HepG2 (cell line): ENCODE measurements around the gene LMCD1. TPM values are rescaled to one million over a fixed set of nuclear protein-coding genes. Genes with fewer than 3 reads are reported as not detected.
A peak's percentile ranks its signal among the peaks of the same experiment; 100 is the strongest.

Experiments
- ETV6 ChIP-seq: sonication (generic); formaldehyde crosslinking; conservative IDR thresholded peaks from 2 replicates; pipeline ENCODE4 v1.4.0; 2020; ENCODE audit warnings: missing genetic modification reagents
- FLYWCH1 ChIP-seq: sonication (generic); formaldehyde crosslinking; IDR thresholded peaks from 2 replicates; pipeline ENCODE4 v1.8.1; 2023; ENCODE audit warnings: mild to moderate bottlenecking, missing genetic modification reagents
- FOXK1 ChIP-seq: sonication (generic); formaldehyde crosslinking; IDR thresholded peaks from 2 replicates; pipeline ENCODE4 v1.4.0; 2020; ENCODE audit warnings: low read depth, missing genetic modification reagents, borderline replicate concordance
- HDAC1 ChIP-seq: sonication (generic); formaldehyde crosslinking; IDR thresholded peaks from 2 replicates; pipeline ENCODE4 v1.5.1; 2020; ENCODE audit warnings: mild to moderate bottlenecking, missing genetic modification reagents
- HOXD1 ChIP-seq: sonication (generic); formaldehyde crosslinking; IDR thresholded peaks from 2 replicates; pipeline ENCODE4 v1.5.0; 2020; ENCODE audit warnings: missing genetic modification reagents
- KAT7 ChIP-seq: IDR thresholded peaks from 2 replicates; pipeline ENCODE4 v1.6.1; 2018; ENCODE audit warnings: borderline replicate concordance, missing compliant biosample characterization
- KAT8 ChIP-seq: IDR thresholded peaks from 2 replicates; pipeline ENCODE4 v1.6.1; 2016; ENCODE audit warnings: missing genetic modification reagents, missing compliant biosample characterization
- NRL ChIP-seq: sonication (generic); formaldehyde crosslinking; IDR thresholded peaks from 2 replicates; pipeline ENCODE4 v1.5.0; 2020; ENCODE audit warnings: missing genetic modification reagents, mild to moderate bottlenecking, moderate library complexity, borderline replicate concordance
- PHB2 ChIP-seq: fragments of 450-650 bp; IDR thresholded peaks from 2 replicates; pipeline ENCODE4 v1.6.1; 2018; ENCODE audit not compliant: partially characterized antibody
- RBM22 ChIP-seq: fragments of 200-400 bp; formaldehyde crosslinking; optimal IDR thresholded peaks from 2 replicates; pipeline ENCODE3; 2017; ENCODE audit warnings: mild to moderate bottlenecking, low read length, moderate library complexity
- SNAI1 ChIP-seq: sonication (generic); formaldehyde crosslinking; IDR thresholded peaks from 2 replicates; pipeline ENCODE4 v1.5.0; 2020; ENCODE audit warnings: mild to moderate bottlenecking, missing genetic modification reagents, borderline replicate concordance
- STAT5B ChIP-seq: sonication (generic); formaldehyde crosslinking; IDR thresholded peaks from 2 replicates; pipeline ENCODE4 v1.4.0; 2020; ENCODE audit warnings: missing genetic modification reagents
- TIGD3 ChIP-seq: sonication (generic); formaldehyde crosslinking; IDR thresholded peaks from 2 replicates; pipeline ENCODE4 v1.5.1; 2020; ENCODE audit warnings: mild to moderate bottlenecking, missing genetic modification reagents, borderline replicate concordance
- ZFYVE20 ChIP-seq: sonication (generic); formaldehyde crosslinking; IDR thresholded peaks from 2 replicates; pipeline ENCODE4 v1.8.0; 2023; ENCODE audit warnings: low read depth, mild to moderate bottlenecking, moderate library complexity, missing genetic modification reagents, borderline replicate concordance
- ZNF333 ChIP-seq: sonication (generic); formaldehyde crosslinking; IDR thresholded peaks from 2 replicates; pipeline ENCODE4 v1.4.0; 2020; ENCODE audit warnings: mild to moderate bottlenecking, missing genetic modification reagents, borderline replicate concordance
- ZNF350 ChIP-seq: sonication (generic); formaldehyde crosslinking; IDR thresholded peaks from 2 replicates; pipeline ENCODE4 v1.4.0; 2020; ENCODE audit warnings: mild to moderate bottlenecking, low read depth, missing genetic modification reagents, borderline replicate concordance
- ZNF530 ChIP-seq: sonication (generic); formaldehyde crosslinking; IDR thresholded peaks from 2 replicates; pipeline ENCODE4 v1.5.0; 2020; ENCODE audit warnings: low read depth, mild to moderate bottlenecking, missing genetic modification reagents
- ZNF589 ChIP-seq: sonication (generic); formaldehyde crosslinking; conservative IDR thresholded peaks from 2 replicates; pipeline ENCODE4 v1.8.0; 2022; ENCODE audit warnings: mild to moderate bottlenecking, moderate library complexity, missing genetic modification reagents
- ZNF772 ChIP-seq: sonication (generic); formaldehyde crosslinking; IDR thresholded peaks from 2 replicates; pipeline ENCODE4 v1.5.0; 2020; ENCODE audit warnings: mild to moderate bottlenecking, missing genetic modification reagents
- ZNF788 ChIP-seq: sonication (generic); formaldehyde crosslinking; IDR thresholded peaks from 2 replicates; pipeline ENCODE4 v1.5.0; 2020; ENCODE audit warnings: mild to moderate bottlenecking, missing genetic modification reagents, borderline replicate concordance
- polyA plus RNA-seq, 8 experiments: library from polyadenylated mRNA; depleted of rRNA in 3 of 8; stranded (reverse) in 7 of 8; unstranded in 1 of 8; fragments of >200 nt; fragmentation: Illumina TruSeq in 4 of 8; extraction: Trizol in 4 of 8; gene quantifications; 2 replicates each; pipeline versions ENCODE4 v1.2.1 to v1.2.3, GENCODE V29; 2011 to 2016; ENCODE audit warnings: low read depth in 4 of 8, missing spikeins in 1 of 8, mixed read lengths in 1 of 8; ENCODE audit not compliant: insufficient read depth in 1 of 8
- total RNA-seq, 5 experiments: library from RNA; depleted of rRNA; stranded (reverse); fragments of >200 nt; fragmentation: Illumina TruSeq; extraction: Trizol; gene quantifications; 2 replicates each; pipeline ENCODE4 v1.2.3, GENCODE V29; 2016; ENCODE audit warnings: low read depth in 1 of 5
- TF ChIP-seq, protein P1 (sequence below): sonication (generic); formaldehyde crosslinking; IDR thresholded peaks from 2 replicates; pipeline ENCODE4 v1.8.1; 2022; ENCODE audit warnings: mild to moderate bottlenecking, missing genetic modification reagents
- TF ChIP-seq, protein P2 (sequence below): sonication (generic); formaldehyde crosslinking; conservative IDR thresholded peaks from 2 replicates; pipeline ENCODE4 v1.4.0; 2020; ENCODE audit warnings: missing genetic modification reagents
- TF ChIP-seq, protein P3 (sequence below): sonication (generic); formaldehyde crosslinking; conservative IDR thresholded peaks from 2 replicates; pipeline ENCODE4 v1.8.1; 2023; ENCODE audit warnings: missing genetic modification reagents
- TF ChIP-seq, protein P4 (sequence below): IDR thresholded peaks from 2 replicates; pipeline ENCODE4 v1.6.1; 2016; ENCODE audit warnings: mild to moderate bottlenecking, missing biosample characterization, missing genetic modification reagents

Gene LMCD1
- total and polyA plus RNA-seq, 2 of the 13 experiments (the other 11 are each of a cell fraction or from before 2014, with no cell fraction given), result 6.2 to 7.1 TPM

DNA sequence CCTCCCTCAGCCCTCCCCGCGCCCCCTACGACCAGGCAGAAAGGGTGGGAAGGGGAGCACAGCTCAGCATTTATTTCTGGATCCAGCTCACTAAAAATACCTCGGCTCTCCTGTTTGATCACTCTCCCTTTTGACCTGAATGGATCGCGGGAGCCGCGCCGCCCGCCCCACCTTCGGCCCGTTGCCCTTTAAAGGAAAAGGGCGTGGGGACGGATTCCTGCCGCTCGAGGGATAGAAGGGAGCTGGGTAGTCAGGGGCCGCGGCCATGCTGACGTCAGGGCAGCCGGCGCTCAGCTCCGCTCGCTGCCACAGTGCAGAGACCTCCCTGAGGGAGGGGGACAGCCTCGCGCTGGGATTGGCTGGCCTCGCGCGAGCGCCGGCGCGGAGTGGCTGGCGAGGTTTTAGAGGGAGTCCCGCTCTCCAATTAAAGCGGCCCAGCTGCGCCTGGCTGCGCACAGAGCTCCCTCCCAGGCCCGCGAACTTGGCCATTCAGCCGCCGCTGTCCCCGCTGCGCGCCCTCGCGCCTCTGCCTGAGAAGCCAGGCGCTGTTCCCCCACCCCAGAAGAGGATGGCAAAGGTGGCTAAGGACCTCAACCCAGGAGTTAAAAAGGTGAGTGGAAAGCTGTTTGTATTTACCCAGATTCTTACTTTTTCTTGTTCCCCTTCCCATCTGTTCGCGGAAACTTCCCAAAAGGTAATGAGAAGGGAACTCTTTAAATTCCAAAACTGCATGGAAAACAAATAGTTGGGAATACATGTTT lies at the start of gene LMCD1 (continued):
- TF ChIP-seq TIGD3 (CRISPR knock-in tag) (0 out of 2 replicates have a peak, but pooled peaks have one; percentile 51), KAT8 (CRISPR knock-in tag) (peak; percentile 78), SNAI1 (CRISPR knock-in tag) (peak; percentile 95), ZNF589 (CRISPR knock-in tag) (0 out of 2 replicates have a peak, but pooled peaks have one; percentile 49), ZNF333 (CRISPR knock-in tag) (peak; percentile 95), RBM22 (no peak), ZNF788 (CRISPR knock-in tag) (peak; percentile 13; the same call in 1 of the 2 replicates), ETV6 (CRISPR knock-in tag) (no peak), STAT5B (CRISPR knock-in tag) (no peak), ZFYVE20 (CRISPR knock-in tag) (no peak), FLYWCH1 (CRISPR knock-in tag) (peak; percentile 98; the same call in 1 of the 2 replicates), FOXK1 (peak; percentile 25; the same call in 1 of the 2 replicates), NRL (CRISPR knock-in tag) (peak; percentile 96), PHB2 (no peak), HOXD1 (CRISPR knock-in tag) (peak; percentile 82), ZNF350 (CRISPR knock-in tag) (peak; percentile 75; the same call in 1 of the 2 replicates), KAT7 (CRISPR knock-in tag) (no peak), ZNF530 (no peak), ZNF772 (CRISPR knock-in tag) (peak; percentile 88), HDAC1 (CRISPR knock-in tag) (peak; percentile 16; the same call in 1 of the 2 replicates)
- TF ChIP-seq, protein P1, sequence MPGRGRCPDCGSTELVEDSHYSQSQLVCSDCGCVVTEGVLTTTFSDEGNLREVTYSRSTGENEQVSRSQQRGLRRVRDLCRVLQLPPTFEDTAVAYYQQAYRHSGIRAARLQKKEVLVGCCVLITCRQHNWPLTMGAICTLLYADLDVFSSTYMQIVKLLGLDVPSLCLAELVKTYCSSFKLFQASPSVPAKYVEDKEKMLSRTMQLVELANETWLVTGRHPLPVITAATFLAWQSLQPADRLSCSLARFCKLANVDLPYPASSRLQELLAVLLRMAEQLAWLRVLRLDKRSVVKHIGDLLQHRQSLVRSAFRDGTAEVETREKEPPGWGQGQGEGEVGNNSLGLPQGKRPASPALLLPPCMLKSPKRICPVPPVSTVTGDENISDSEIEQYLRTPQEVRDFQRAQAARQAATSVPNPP (CRISPR knock-in tag), result peak; percentile 97
- TF ChIP-seq, protein P2, sequence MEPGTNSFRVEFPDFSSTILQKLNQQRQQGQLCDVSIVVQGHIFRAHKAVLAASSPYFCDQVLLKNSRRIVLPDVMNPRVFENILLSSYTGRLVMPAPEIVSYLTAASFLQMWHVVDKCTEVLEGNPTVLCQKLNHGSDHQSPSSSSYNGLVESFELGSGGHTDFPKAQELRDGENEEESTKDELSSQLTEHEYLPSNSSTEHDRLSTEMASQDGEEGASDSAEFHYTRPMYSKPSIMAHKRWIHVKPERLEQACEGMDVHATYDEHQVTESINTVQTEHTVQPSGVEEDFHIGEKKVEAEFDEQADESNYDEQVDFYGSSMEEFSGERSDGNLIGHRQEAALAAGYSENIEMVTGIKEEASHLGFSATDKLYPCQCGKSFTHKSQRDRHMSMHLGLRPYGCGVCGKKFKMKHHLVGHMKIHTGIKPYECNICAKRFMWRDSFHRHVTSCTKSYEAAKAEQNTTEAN (CRISPR knock-in tag), result peak; percentile 94
- TF ChIP-seq, protein P3, sequence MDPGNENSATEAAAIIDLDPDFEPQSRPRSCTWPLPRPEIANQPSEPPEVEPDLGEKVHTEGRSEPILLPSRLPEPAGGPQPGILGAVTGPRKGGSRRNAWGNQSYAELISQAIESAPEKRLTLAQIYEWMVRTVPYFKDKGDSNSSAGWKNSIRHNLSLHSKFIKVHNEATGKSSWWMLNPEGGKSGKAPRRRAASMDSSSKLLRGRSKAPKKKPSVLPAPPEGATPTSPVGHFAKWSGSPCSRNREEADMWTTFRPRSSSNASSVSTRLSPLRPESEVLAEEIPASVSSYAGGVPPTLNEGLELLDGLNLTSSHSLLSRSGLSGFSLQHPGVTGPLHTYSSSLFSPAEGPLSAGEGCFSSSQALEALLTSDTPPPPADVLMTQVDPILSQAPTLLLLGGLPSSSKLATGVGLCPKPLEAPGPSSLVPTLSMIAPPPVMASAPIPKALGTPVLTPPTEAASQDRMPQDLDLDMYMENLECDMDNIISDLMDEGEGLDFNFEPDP (CRISPR knock-in tag), result 0 out of 2 replicates have a peak, but pooled peaks have one; percentile 93
- TF ChIP-seq, protein P4, sequence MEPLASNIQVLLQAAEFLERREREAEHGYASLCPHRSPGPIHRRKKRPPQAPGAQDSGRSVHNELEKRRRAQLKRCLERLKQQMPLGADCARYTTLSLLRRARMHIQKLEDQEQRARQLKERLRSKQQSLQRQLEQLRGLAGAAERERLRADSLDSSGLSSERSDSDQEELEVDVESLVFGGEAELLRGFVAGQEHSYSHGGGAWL (CRISPR knock-in tag), result peak; percentile 93
